Measurements from ENCODE around the gene RAB1A.
A peak's percentile ranks its signal among the peaks of the same experiment; 100 is the strongest.

Gene RAB1A

GRCh38 chr2:65064728-65065552 is 65.0 kb downstream of the RAB1A start:
- DNase-seq (ENCODE audit: low read depth, low spot score): no peak
- Histone ChIP-seq H3K9ac (ENCODE audit: insufficient read length) (no peak overlapping the region), H3K36me3 (ENCODE audit: insufficient read depth, low read length) (no peaks in the 10 kb centered on the region), H3K9me3 (ENCODE audit: low read depth, low read length) (no peaks in the 10 kb centered on the region), H3K27ac (no peak overlapping the region), H3K4me3 (no peak overlapping the region)
- TF ChIP-seq FOXP2 (optimal IDR thresholded peaks at IDR 0.05; ENCODE audit: control extremely low read depth, extremely low read length, insufficient read depth): no peak

DNA sequence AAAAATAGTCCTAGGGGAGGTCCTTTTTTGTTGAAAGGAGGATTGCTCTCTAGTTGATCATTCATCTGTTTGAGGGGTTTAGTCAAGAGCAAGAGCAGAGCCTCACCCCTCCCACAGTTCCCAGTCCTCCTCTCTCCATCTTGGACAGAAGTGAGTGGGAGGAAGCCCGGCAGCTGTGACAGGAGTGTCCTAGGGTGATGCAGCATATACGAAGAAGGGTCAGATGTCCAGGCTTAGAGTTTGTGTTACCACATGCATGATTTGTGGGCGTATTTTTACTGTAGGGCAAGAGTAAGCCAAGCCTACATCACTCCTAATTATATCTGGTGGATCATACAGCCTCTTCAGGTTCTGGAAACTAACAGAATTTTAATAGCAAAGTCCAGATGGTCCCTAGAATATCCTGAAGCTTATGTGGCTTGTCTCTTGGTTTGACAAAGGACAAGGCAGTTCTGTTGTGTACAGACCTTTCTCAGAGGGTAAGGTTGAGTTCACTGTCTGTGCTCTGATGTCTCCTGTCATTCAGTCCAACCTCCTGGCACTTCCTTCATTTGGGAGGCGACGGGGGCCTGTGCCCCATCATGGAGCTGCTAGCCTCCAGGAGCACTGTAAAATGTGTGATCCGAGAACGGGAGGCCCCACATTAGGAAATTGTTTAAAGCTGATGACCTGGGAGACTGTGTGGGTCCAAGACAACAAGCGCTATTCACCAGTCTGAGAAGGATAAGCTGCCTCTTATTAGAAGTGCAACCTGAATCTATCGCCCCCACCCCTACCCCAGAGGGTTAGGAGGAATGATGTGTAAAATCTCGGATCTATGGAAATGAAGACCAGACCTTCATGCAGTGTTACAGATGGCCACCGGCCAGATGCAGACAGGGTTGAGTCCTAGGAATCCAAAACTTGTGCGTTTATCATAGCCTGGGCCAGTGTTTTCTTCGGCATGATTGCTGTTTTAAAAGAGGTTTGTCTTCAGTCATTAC is 66.8 kb downstream of the RAB1A start:
- TF ChIP-seq FOXP2 (optimal IDR thresholded peaks at IDR 0.05; ENCODE audit: control extremely low read depth, extremely low read length, insufficient read depth) (no peak), POLR2AphosphoS5 (IDR thresholded peaks at IDR 0.05; ENCODE audit: borderline replicate concordance, low read depth, low read length) (no peak), EZH2 (IDR thresholded peaks at IDR 0.05) (no peak)
- Histone ChIP-seq H3K36me3 (ENCODE audit: insufficient read depth, low read length) (no peaks in the 10 kb centered on the region), H3K9me3 (ENCODE audit: low read depth, low read length) (no peaks in the 10 kb centered on the region), H3K27ac (no peak overlapping the region), H3K4me3 (no peak overlapping the region), H3K9ac (ENCODE audit: insufficient read length) (no peak overlapping the region)
- no peak for DNase-seq (ENCODE audit: low read depth, low spot score)

DNA sequence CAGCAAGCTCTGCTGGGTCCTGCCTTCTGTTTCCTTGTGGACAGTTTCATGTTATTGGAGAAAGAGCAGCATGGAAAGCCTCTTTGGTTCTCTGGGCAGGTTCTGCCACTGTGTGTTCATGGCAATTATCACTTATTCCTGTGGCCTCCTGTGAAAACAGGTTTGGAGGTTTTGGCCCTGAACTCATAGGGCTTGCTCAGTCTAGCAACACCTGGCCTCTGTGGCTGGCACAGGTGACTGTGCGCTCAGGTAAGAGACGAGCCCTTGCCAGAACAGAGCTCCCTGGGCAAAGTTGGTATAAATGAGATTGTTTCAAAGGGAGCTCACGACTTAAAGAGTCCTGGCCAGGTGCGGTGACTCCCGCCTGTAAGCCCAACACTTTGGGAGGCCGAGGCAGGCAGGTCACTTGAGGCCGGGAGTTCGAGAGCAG is 68.0 kb downstream of the RAB1A start:
- H3K36me3 ChIP-seq (ENCODE audit: insufficient read depth, low read length): no peaks in the 10 kb centered on the region
- no peaks in the 10 kb centered on the region for H3K9me3 ChIP-seq (ENCODE audit: low read depth, low read length)
- TF ChIP-seq FOXP2 (optimal IDR thresholded peaks at IDR 0.05; ENCODE audit: control extremely low read depth, extremely low read length, insufficient read depth) (no peak), POLR2AphosphoS5 (IDR thresholded peaks at IDR 0.05; ENCODE audit: borderline replicate concordance, low read depth, low read length) (no peak), EZH2 (IDR thresholded peaks at IDR 0.05) (no peak)
- H3K4me3 ChIP-seq: no peak overlapping the region
- no peak for DNase-seq (ENCODE audit: low read depth, low spot score)
- H3K27ac ChIP-seq: no peak overlapping the region
- H3K9ac ChIP-seq (ENCODE audit: insufficient read length): no peak overlapping the region

GRCh38 chr2:65061146-65061909 is 68.6 kb downstream of the RAB1A start:
- H3K9ac ChIP-seq (ENCODE audit: insufficient read length): no peak overlapping the region

DNA sequence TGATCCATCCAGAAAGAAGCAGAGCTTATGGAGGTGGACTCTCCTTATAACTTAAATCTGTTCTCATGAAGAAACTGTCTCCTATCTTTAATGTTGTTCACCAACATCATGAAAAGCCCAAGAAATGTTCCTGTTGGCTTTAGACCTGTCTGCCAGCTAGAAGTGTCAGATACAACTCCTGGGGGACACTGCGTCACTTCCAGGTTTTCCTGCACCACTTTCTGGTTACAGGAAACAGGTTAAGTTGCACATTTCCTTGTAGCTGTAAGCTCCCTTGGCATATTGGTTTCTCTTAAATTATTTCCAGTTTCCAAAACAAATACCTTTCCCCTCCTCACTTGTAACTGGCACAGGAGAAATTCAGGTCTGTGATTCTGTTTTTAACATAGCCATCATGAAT is 70.8 kb downstream of the RAB1A start:
- no peak for DNase-seq (ENCODE audit: low read depth, low spot score)
- Histone ChIP-seq H3K4me3 (no peak overlapping the region), H3K9me3 (ENCODE audit: low read depth, low read length) (no peaks in the 10 kb centered on the region), H3K27ac (no peak overlapping the region), H3K36me3 (ENCODE audit: insufficient read depth, low read length) (no peaks in the 10 kb centered on the region), H3K9ac (ENCODE audit: insufficient read length) (no peak overlapping the region)
- TF ChIP-seq FOXP2 (optimal IDR thresholded peaks at IDR 0.05; ENCODE audit: control extremely low read depth, extremely low read length, insufficient read depth): no peak
- no peak for TF ChIP-seq POLR2AphosphoS5 (IDR thresholded peaks at IDR 0.05; ENCODE audit: borderline replicate concordance, low read depth, low read length)
- TF ChIP-seq EZH2 (IDR thresholded peaks at IDR 0.05): no peak

More at GRCh38 chr2:65061146-65061909, 68.6 kb downstream of the RAB1A start:
- no peak for DNase-seq (ENCODE audit: low read depth, low spot score)
- no peak overlapping the region for H3K4me3 ChIP-seq
- TF ChIP-seq EZH2 (IDR thresholded peaks at IDR 0.05): no peak
- TF ChIP-seq FOXP2 (optimal IDR thresholded peaks at IDR 0.05; ENCODE audit: control extremely low read depth, extremely low read length, insufficient read depth): no peak
- no peak for TF ChIP-seq POLR2AphosphoS5 (IDR thresholded peaks at IDR 0.05; ENCODE audit: borderline replicate concordance, low read depth, low read length)
- no peak overlapping the region for H3K27ac ChIP-seq
- no peaks in the 10 kb centered on the region for H3K36me3 ChIP-seq (ENCODE audit: insufficient read depth, low read length)
- H3K9me3 ChIP-seq (ENCODE audit: low read depth, low read length): no peaks in the 10 kb centered on the region

GRCh38 chr2:65057391-65058052 is 72.4 kb downstream of the RAB1A start:
- no peak for DNase-seq (ENCODE audit: low read depth, low spot score)
- peak overlapping the region; percentile 72 for H3K9ac ChIP-seq (ENCODE audit: insufficient read length)

DNA sequence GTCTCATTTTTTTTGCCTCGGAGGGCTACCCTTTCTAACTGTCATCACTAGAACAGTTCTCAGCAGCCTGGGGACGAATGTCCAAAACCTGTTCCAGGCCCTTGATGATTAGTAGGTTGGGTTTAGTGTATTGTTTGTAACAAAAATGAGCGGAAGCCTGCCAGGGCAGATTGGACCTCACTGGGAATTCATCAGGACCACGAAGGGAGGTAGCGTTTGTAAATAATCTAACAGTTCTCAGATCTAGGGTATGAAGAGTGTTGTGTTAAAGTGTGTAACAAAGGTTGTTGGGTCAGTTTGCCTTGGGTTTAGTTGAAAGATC is 72.9 kb downstream of the RAB1A start:
- Histone ChIP-seq H3K4me3 (peak overlapping the region; percentile 95), H3K9me3 (ENCODE audit: low read depth, low read length) (no peaks in the 10 kb centered on the region), H3K36me3 (ENCODE audit: insufficient read depth, low read length) (no peaks in the 10 kb centered on the region), H3K27ac (no peak overlapping the region), H3K9ac (ENCODE audit: insufficient read length) (peak overlapping the region; percentile 72)
- TF ChIP-seq POLR2AphosphoS5 (IDR thresholded peaks at IDR 0.05; ENCODE audit: borderline replicate concordance, low read depth, low read length) (no peak), EZH2 (IDR thresholded peaks at IDR 0.05) (no peak), FOXP2 (optimal IDR thresholded peaks at IDR 0.05; ENCODE audit: control extremely low read depth, extremely low read length, insufficient read depth) (no peak)
- no peak for DNase-seq (ENCODE audit: low read depth, low spot score)

More at GRCh38 chr2:65057391-65058052, 72.4 kb downstream of the RAB1A start:
- TF ChIP-seq EZH2 (IDR thresholded peaks at IDR 0.05) (no peak), FOXP2 (optimal IDR thresholded peaks at IDR 0.05; ENCODE audit: control extremely low read depth, extremely low read length, insufficient read depth) (no peak), POLR2AphosphoS5 (IDR thresholded peaks at IDR 0.05; ENCODE audit: borderline replicate concordance, low read depth, low read length) (no peak)
- Histone ChIP-seq H3K9me3 (ENCODE audit: low read depth, low read length) (no peaks in the 10 kb centered on the region), H3K36me3 (ENCODE audit: insufficient read depth, low read length) (no peaks in the 10 kb centered on the region), H3K27ac (no peak overlapping the region), H3K4me3 (peak overlapping the region; percentile 95)

Data from SK-N-MC (cell line).